ENCODE results near the gene SOWAHA.
"Not testable (repeated sequence)": the region's sequence is repeated elsewhere in the genome, so short reads cannot be mapped to it uniquely, and the experiment has no call there.

The SOWAHA gene

DNA sequence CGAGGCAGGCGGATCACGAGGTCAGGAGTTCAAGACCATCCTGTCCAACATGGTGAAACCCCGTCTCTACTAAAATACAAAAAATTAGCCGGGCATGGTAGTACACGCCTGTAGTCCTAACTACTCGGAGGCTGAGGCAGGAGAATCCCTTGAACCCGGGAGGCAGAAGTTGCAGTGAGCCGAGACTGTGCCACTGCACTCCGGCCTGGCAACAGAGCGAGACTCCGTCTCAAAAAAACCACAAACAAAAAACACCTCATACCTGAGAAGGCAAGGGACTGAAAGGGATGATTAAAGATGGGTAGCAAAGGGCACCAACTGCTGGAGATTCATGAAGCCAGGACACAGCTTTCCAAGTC, 6.3 kb upstream of the SOWAHA start:
- in situ Hi-C loops (cut with MboI; ENCODE audit: low sequenced_read_pairs) = not testable (repeated sequence)

GRCh38 chr5:132807163-132807838, 5.8 kb upstream of the SOWAHA start:
- in situ Hi-C loops (cut with MboI; ENCODE audit: low sequenced_read_pairs) = no loop called here

GRCh38 chr5:132808448-132808847, 4.7 kb upstream of the SOWAHA start:
- in situ Hi-C loops (cut with MboI; ENCODE audit: low sequenced_read_pairs) = no loop called here

GRCh38 chr5:132808866-132809265, 4.2 kb upstream of the SOWAHA start:
- in situ Hi-C loops (cut with MboI; ENCODE audit: low sequenced_read_pairs) = no loop called here

DNA sequence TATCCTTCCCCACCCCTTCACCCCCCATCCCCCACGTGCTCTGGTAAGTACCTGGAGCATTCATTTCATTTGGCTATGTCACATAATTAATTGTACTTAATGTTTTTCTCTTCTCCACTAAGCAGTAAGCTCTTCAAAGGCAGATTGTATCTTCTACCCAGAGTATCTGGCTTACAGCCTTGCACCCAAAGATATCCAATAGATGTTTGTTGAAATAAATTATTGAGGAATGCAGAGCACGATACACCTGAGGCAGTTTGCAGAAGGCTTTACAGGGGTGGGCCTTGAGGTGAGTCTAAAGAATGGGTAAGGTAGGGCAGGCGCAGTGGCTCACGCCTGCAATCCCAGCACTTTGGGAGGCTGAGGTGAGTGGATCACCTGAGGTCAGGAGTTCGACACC, 2.5 kb upstream of the SOWAHA start:
- in situ Hi-C loops (cut with MboI; ENCODE audit: low sequenced_read_pairs) = no loop called here

GRCh38 chr5:132812123-132812765, 858 bp upstream of the SOWAHA start:
- in situ Hi-C loops (cut with MboI; ENCODE audit: low sequenced_read_pairs) = no loop called here

GRCh38 chr5:132813599-132814502, 749 bp downstream of the SOWAHA start:
- in situ Hi-C loops (cut with MboI; ENCODE audit: low sequenced_read_pairs) = no loop called here

DNA sequence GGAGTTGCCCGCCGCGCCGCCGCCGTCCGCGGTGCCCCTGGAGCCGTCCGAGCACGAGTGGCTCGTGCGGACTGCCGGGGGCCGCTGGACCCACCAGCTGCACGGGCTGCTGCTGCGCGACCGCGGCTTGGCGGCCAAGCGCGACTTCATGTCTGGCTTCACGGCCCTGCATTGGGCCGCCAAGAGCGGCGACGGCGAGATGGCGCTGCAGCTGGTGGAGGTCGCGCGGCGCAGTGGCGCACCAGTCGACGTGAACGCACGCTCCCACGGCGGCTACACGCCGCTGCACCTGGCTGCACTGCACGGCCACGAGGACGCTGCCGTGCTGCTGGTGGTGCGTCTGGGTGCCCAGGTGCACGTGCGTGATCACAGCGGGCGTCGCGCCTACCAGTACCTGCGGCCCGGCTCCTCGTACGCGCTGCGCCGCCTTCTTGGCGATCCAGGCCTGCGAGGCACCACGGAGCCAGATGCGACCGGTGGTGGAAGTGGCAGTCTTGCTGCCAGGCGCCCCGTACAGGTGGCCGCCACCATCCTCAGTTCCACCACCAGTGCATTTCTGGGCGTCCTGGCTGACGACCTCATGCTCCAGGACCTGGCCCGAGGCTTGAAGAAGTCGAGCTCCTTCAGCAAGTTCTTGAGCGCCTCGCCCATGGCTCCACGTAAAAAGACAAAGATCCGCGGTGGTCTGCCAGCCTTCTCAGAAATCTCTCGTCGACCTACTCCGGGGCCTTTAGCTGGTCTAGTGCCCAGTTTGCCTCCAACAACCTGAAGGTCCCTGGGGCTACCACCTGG, 1.6 kb downstream of the SOWAHA start:
- in situ Hi-C loops (cut with MboI; ENCODE audit: low sequenced_read_pairs) = no loop called here

GRCh38 chr5:132815454-132815853, 2.4 kb downstream of the SOWAHA start:
- in situ Hi-C loops (cut with MboI; ENCODE audit: low sequenced_read_pairs) = no loop called here

- in situ Hi-C loops (cut with MboI; ENCODE audit: low sequenced_read_pairs) = no loop called here
Measured at GRCh38 chr5:132816083-132816482, 3.0 kb downstream of the SOWAHA start.

- in situ Hi-C loops (cut with MboI; ENCODE audit: low sequenced_read_pairs) = no loop called here
Measured at GRCh38 chr5:132816554-132816953, 3.5 kb downstream of the SOWAHA start.

DNA sequence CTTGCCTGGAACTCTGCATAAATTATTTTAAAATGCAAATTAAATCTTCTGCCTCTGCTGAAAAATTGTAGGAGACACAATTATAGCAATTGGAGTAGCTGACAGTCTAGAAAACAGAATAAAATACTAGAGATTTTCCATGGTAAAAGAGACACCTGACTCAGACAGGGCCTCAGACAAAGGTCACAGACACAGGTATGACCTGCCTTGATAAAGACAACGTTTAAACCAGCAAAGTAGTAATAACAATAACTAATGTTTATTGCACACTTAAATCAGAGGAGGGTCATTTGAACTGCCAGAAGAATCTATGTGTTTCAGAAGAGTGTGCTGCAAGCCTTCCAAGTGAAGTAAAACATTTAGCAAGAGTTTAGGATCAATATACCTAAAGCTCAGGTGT, 3.9 kb downstream of the SOWAHA start:
- in situ Hi-C loops (cut with MboI; ENCODE audit: low sequenced_read_pairs) = no loop called here

DNA sequence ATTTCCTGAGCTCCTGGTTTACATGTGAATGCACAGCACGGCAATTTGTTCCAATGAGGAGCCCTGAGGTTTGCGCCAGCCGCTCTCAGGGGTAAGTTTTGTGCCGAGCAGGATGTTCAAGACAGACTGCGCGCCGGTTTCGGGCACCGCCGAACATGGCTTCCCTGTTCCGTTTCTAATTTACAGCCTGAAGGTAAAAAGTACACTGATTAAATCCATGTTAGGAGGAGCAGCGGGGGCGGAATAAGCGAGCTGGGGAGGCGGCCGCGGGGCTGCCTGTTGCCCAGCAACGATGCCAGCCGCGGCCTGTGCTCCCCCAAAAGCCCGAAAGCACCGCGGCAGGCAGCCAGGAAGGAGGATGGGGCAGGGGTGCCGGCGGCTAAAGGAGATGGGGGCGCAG, 6.4 kb downstream of the SOWAHA start:
- in situ Hi-C loops (cut with MboI; ENCODE audit: low sequenced_read_pairs) = no loop called here

- in situ Hi-C loops (cut with MboI; ENCODE audit: low sequenced_read_pairs) = no loop called here
Measured at GRCh38 chr5:132820162-132820754, 7.2 kb downstream of the SOWAHA start.

- in situ Hi-C loops (cut with MboI; ENCODE audit: low sequenced_read_pairs) = no loop called here
Measured at GRCh38 chr5:132821350-132821749, 8.2 kb downstream of the SOWAHA start.

- in situ Hi-C loops (cut with MboI; ENCODE audit: low sequenced_read_pairs) = no loop called here
Measured at GRCh38 chr5:132821791-132822190, 8.7 kb downstream of the SOWAHA start.

DNA sequence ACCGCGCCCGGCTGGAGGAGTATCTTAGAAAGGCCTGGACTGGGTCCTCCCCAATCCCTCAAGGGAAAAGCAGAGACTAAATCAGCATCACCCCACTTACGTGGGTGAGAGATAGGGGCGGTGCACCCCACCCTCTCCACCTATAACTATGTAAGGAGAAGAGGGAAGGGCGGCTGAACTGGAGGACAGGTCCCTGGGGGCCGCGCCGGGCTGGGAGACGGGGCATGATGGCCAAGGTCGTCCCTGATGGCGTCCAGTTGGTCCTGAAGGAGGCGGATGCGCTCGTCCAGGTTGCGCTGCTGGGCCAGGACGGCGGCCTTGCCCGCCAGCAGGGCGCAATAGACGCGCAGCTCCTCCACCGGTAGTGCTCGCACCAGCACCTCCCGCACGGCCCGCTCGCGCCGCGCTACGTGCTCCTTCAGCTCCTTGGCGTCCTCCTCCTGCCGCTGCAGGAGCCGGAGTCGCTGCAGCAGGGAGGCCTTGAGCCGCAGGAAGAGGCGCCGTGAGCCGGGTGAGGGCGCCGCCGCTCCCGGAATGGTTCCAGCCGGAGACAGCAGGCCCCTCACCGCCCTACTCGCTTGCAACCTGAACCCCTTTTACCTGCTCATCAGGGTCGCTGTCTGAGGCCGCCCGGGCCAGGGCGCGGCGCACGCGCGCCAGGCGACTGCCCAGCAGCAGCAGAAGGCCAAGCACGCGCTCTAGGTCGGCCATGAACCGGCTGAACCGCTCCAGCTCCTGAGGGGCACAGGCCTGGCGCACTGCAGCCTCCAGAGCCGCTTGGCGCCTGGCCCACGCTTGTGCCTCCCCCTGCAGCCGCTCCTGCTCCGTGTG, 9.8 kb downstream of the SOWAHA start:
- in situ Hi-C loops (cut with MboI; ENCODE audit: low sequenced_read_pairs) = no loop called here

- in situ Hi-C loops (cut with MboI; ENCODE audit: low sequenced_read_pairs) = no loop called here
Measured at GRCh38 chr5:132823481-132824050, 10.5 kb downstream of the SOWAHA start.

- in situ Hi-C loops (cut with MboI; ENCODE audit: low sequenced_read_pairs) = no loop called here
Measured at GRCh38 chr5:132824426-132824825, 11.3 kb downstream of the SOWAHA start.

All from HL-60/S4 treated with retinoic acid at 250 ng/mL for 4 days and 3 days (cell line).